A549 (cell line): ENCODE data around the gene PBXIP1. TPM values are rescaled to one million over a fixed set of nuclear protein-coding genes. Genes with fewer than 3 reads are reported as not detected.

Experiments
- ATAC-seq, 2 experiments: fragments of 200-7000 bp in 1 of 2; fragments of >200 bp in 1 of 2; cut with Nextera tagmentation in 1 of 2; cut with Tn5 transposase in 1 of 2; 3 replicates each; pipeline versions ENCODE4 v1.8.0 to v1.9.1; 2018 to 2020; ENCODE audit warnings: mild to moderate bottlenecking in 1 of 2, moderate library complexity in 1 of 2
- CTCF ChIA-PET: fragments of 300-600 bp; sonication (Branson Sonifier 250); formaldehyde crosslinking; extraction: SDS; loops from one replicate; lab custom pipeline; 2021; ENCODE audit warnings: antibody characterized with exemption, inconsistent platforms; lab: Yijun Ruan, JAX
- POLR2A ChIA-PET: fragments of 350-600 bp; formaldehyde crosslinking; extraction: SDS; loops from one replicate; lab custom pipeline; 2021; ENCODE audit warnings: antibody characterized with exemption, inconsistent platforms; lab: Yijun Ruan, JAX
- DNase-seq, 2 experiments: peaks; one replicate each; pipeline versions ENCODE4 v3.0.0 to v3.0.0-alpha.2; 2011 to 2016; ENCODE audit warnings: low read depth in 1 of 2, low spot score in 1 of 2
- FAIRE-seq: peaks from 2 replicates; lab custom pipeline; 2011; peaks lifted over from hg19 to GRCh38; lab: Jason Lieb, UNC
- H3K27ac ChIP-seq, 2 experiments: fragments of >200 bp; sonication (Bioruptor Twin); formaldehyde crosslinking; 3 replicates each; pipeline ENCODE4 v1.5.1; 2016 to 2017
- H3K4me1 ChIP-seq: fragments of >200 bp; sonication (Bioruptor Twin); formaldehyde crosslinking; 3 replicates; pipeline ENCODE4 v1.6.1; 2016
- H3K4me2 ChIP-seq: fragments of >200 bp; sonication (Bioruptor Twin); formaldehyde crosslinking; 3 replicates; pipeline ENCODE4 v1.6.1; 2016
- H3K4me3 ChIP-seq: fragments of >200 bp; sonication (Bioruptor Twin); formaldehyde crosslinking; 3 replicates; pipeline ENCODE4 v1.5.1; 2016
- H3K9me3 ChIP-seq: fragments of >200 bp; sonication (Bioruptor Twin); formaldehyde crosslinking; 3 replicates; pipeline ENCODE4 v1.6.1; 2016
- BCL3 ChIP-seq: fragments of >200 bp; sonication (Bioruptor Twin); formaldehyde crosslinking; IDR thresholded peaks from 3 replicates; pipeline ENCODE4 v1.6.1; 2016
- CEBPB ChIP-seq, 2 experiments: fragments of >200 bp in 1 of 2; sonication (Bioruptor Twin) in 1 of 2; formaldehyde crosslinking in 1 of 2; IDR thresholded peaks; 2 replicates each; pipeline ENCODE4 v1.6.1; 2012 to 2016
- E2F6 ChIP-seq: IDR thresholded peaks from 2 replicates; pipeline ENCODE4 v1.6.1; 2012; ENCODE audit warnings: low read depth, borderline replicate concordance
- EP300 ChIP-seq, 2 experiments: fragments of >200 bp; sonication (Bioruptor Twin); formaldehyde crosslinking; IDR thresholded peaks; 2 replicates in 1 of 2; 3 replicates in 1 of 2; pipeline ENCODE4 v1.6.1; 2016 to 2017
- FOSB ChIP-seq: fragments of 250-450 bp; sonication (Bioruptor Pico); IDR thresholded peaks from 2 replicates; pipeline ENCODE4 v1.5.0; 2020; ENCODE audit warnings: mild to moderate bottlenecking, moderate library complexity
- FOXS1 ChIP-seq: fragments of 250-450 bp; sonication (Bioruptor Pico); IDR thresholded peaks from 2 replicates; pipeline ENCODE4 v1.5.0; 2020; ENCODE audit warnings: mild to moderate bottlenecking, moderate library complexity
- GATA3 ChIP-seq: IDR thresholded peaks from 2 replicates; pipeline ENCODE4 v1.6.1; 2012; ENCODE audit warnings: borderline replicate concordance
- HDAC2 ChIP-seq: fragments of 200-600 bp; sonication (generic); IDR thresholded peaks from 2 replicates; pipeline ENCODE4 v1.6.1; 2016
- HOXA7 ChIP-seq: fragments of 250-450 bp; sonication (Bioruptor Pico); IDR thresholded peaks from 2 replicates; pipeline ENCODE4 v1.5.0; 2020; ENCODE audit warnings: mild to moderate bottlenecking, moderate library complexity
- HOXB13 ChIP-seq: fragments of 250-450 bp; sonication (Bioruptor Pico); IDR thresholded peaks from 2 replicates; pipeline ENCODE4 v1.5.0; 2020; ENCODE audit warnings: low read depth, mild to moderate bottlenecking, moderate library complexity
- JUN ChIP-seq, 2 experiments: fragments of >200 bp; sonication (Bioruptor Twin); formaldehyde crosslinking; IDR thresholded peaks; 2 replicates in 1 of 2; 3 replicates in 1 of 2; pipeline ENCODE4 v1.6.1; 2016 to 2017
- MAX ChIP-seq: IDR thresholded peaks from 2 replicates; pipeline ENCODE4 v1.6.1; 2012
- MAZ ChIP-seq: fragments of 150-350 bp; IDR thresholded peaks from 2 replicates; pipeline ENCODE4 v1.6.1; 2014; ENCODE audit warnings: antibody characterized with exemption, low read depth, low read length, borderline replicate concordance
- NPAS2 ChIP-seq: fragments of 250-450 bp; sonication (Bioruptor Pico); IDR thresholded peaks from 2 replicates; pipeline ENCODE4 v1.8.0; 2022; ENCODE audit warnings: mild to moderate bottlenecking, moderate library complexity, borderline replicate concordance
- PBX3 ChIP-seq: IDR thresholded peaks from 2 replicates; pipeline ENCODE4 v1.6.1; 2012
- PHF8 ChIP-seq: fragments of 200-600 bp; sonication (generic); IDR thresholded peaks from 2 replicates; pipeline ENCODE4 v1.6.1; 2016; ENCODE audit warnings: low read depth, mild to moderate bottlenecking, antibody characterized with exemption, moderate library complexity, borderline replicate concordance
- POLR2AphosphoS2 ChIP-seq: conservative IDR thresholded peaks from 2 replicates; pipeline ENCODE4 v1.6.1; 2012; ENCODE audit warnings: low read length, improper control_type of control experiment, inconsistent platforms
- RAD21 ChIP-seq, 2 experiments: fragments of >200 bp in 1 of 2; sonication (Bioruptor Twin) in 1 of 2; formaldehyde crosslinking in 1 of 2; IDR thresholded peaks in 1 of 2; conservative IDR thresholded peaks in 1 of 2; 2 replicates in 1 of 2; 3 replicates in 1 of 2; pipeline ENCODE4 v1.6.1; 2012 to 2018; ENCODE audit warnings: inconsistent platforms in 1 of 2
- RARB ChIP-seq: fragments of 250-450 bp; sonication (Bioruptor Pico); IDR thresholded peaks from 2 replicates; pipeline ENCODE4 v1.8.0; 2021; ENCODE audit warnings: mild to moderate bottlenecking, moderate library complexity
- TFCP2L1 ChIP-seq: fragments of 250-450 bp; sonication (Bioruptor Pico); IDR thresholded peaks from 2 replicates; pipeline ENCODE4 v1.5.0; 2021; ENCODE audit warnings: mild to moderate bottlenecking
- ZSCAN20 ChIP-seq: fragments of 250-450 bp; sonication (Bioruptor Pico); IDR thresholded peaks from 2 replicates; pipeline ENCODE4 v1.8.0; 2022; ENCODE audit warnings: mild to moderate bottlenecking, moderate library complexity
- whole genome bisulfite sequencing: methylation state at CpG from one replicate; pipeline ENCODE4 v1.1.6; 2017; ENCODE audit errors: missing lambda C conversion rate; 5-methylcytosine and 5-hydroxymethylcytosine counted together
- polyA plus RNA-seq, 4 experiments: library from polyadenylated mRNA; depleted of rRNA in 3 of 4; stranded (reverse); fragments of >200 nt; fragmentation: RNase III in 1 of 4; extraction: RNeasy Plus Mini Kit Qiagen cat#74134 plus additional on column Dnase treatment in 1 of 4; gene quantifications; 2 replicates in 3 of 4; 3 replicates in 1 of 4; pipeline ENCODE4 v1.2.3, GENCODE V29; 2011 to 2017
- TF ChIP-seq, protein P1 (sequence below): fragments of 450-650 bp; IDR thresholded peaks from 2 replicates; pipeline ENCODE4 v1.6.1; 2014; ENCODE audit warnings: antibody characterized with exemption

The PBXIP1 gene
- polyA plus RNA-seq, 2 of the 4 experiments (the other 2 are of a cell fraction): 15.0 to 20.8 TPM

- Histone ChIP-seq H3K9me3 (no peaks in the 10 kb centered on the region), H3K4me3 (peak overlapping the region; percentile 65), H3K4me1 (peaks cover 47% of the 10 kb centered on the region), H3K4me2 (peak overlapping the region; percentile 99), H3K27ac (peak overlapping the region; percentile 98 to 100)
- WGBS: 2% methylated on average over 18 of the region's 18 CpGs
- ChIA-PET CTCF (interaction anchor here (0.7 to 2.2 kb wide), 2 partner anchors 112 to 119 kb away, joined by 3 to 7 read pairs; no protein-coding TSS in a partner anchor), POLR2A (interaction anchor here (0.6 to 6.3 kb wide), 15 partner anchors 11 to 239 kb away, joined by 3 to 91 read pairs (median 11); partner anchors contain the start of genes ADAM15, FLAD1, LENEP and PBXIP1)
- FAIRE-seq (no peak), DNase-seq (peak; percentile 85 to 97), ATAC-seq (peak; percentile 20 to 48)
- peak; percentile 80; the same call in 1 of the 2 replicates for TF ChIP-seq FOSB (CRISPR knock-in tag)
- TF ChIP-seq PBX3: 0 out of 2 replicates have a peak, but pooled peaks have one; percentile 39
- TF ChIP-seq JUN (IDR thresholded peaks at IDR 0.05): peak in 1 of 2 experiments; percentile 83; a peak in 4 of 5 replicates
- TF ChIP-seq EP300 (IDR thresholded peaks at IDR 0.05): peak in 1 of 2 experiments; percentile 74; a peak in 2 of 5 replicates
- TF ChIP-seq HOXB13 (CRISPR knock-in tag): 0 out of 2 replicates have a peak, but pooled peaks have one; percentile 38
- TF ChIP-seq GATA3: peak; percentile 51; the same call in 1 of the 2 replicates
- peak; percentile 69 for TF ChIP-seq RARB (CRISPR knock-in tag)
- TF ChIP-seq ZSCAN20: no peak
- TF ChIP-seq POLR2AphosphoS2: 0 out of 2 replicates have a peak, but pooled peaks have one; percentile 6
- peak; percentile 90 for TF ChIP-seq MAX
- TF ChIP-seq TFCP2L1 (CRISPR knock-in tag): peak; percentile 23; the same call in 1 of the 2 replicates
- 0 out of 2 replicates have a peak, but pooled peaks have one; percentile 25 for TF ChIP-seq MAZ
- 0 out of 2 replicates have a peak, but pooled peaks have one; percentile 29 for TF ChIP-seq PHF8
- TF ChIP-seq BCL3: peak; percentile 23; the same call in 1 of the 3 replicates
- TF ChIP-seq, protein P1, sequence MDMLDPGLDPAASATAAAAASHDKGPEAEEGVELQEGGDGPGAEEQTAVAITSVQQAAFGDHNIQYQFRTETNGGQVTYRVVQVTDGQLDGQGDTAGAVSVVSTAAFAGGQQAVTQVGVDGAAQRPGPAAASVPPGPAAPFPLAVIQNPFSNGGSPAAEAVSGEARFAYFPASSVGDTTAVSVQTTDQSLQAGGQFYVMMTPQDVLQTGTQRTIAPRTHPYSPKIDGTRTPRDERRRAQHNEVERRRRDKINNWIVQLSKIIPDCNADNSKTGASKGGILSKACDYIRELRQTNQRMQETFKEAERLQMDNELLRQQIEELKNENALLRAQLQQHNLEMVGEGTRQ: no peak
- TF ChIP-seq HOXA7: peak; percentile 91; the same call in 1 of the 2 replicates
- TF ChIP-seq E2F6: peak; percentile 96
- TF ChIP-seq HDAC2: no peak
- TF ChIP-seq CEBPB (IDR thresholded peaks at IDR 0.05): peak; percentile 60 to 90; a peak in 3 of 4 replicates
- no peak for TF ChIP-seq FOXS1
These were observed 16.8 kb upstream of the PBXIP1 start for GRCh38 chr1:154972517-154973343.

DNA sequence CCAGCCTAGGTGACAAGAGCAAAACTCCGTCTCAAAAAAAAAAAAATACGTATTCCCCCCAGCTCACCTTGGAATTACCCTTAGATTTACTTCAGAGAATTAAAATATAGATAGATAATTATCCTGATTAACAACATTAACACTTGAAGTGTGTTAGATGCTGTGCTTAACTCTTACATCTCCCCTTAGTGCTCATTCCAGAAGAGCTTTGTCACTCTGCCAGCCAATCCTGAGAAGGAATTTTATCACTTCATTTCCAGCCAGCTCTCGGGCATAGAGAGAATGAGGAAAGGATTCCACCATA, 16.3 kb upstream of the PBXIP1 start:
- ChIA-PET POLR2A (interaction anchor here (0.7 to 6.3 kb wide), 9 partner anchors 11 to 239 kb away, joined by 3 to 91 read pairs (median 26); partner anchors contain the start of genes FLAD1, LENEP, PBXIP1 and PMVK), CTCF (interaction anchor here (2.2 kb wide), 1 partner anchor 113 kb away, joined by 7 read pairs; no protein-coding TSS in a partner anchor)
- H3K4me1 ChIP-seq: peaks cover 47% of the 10 kb centered on the region
- ATAC-seq: no peak
- H3K9me3 ChIP-seq: no peaks in the 10 kb centered on the region
- peak overlapping the region; percentile 98 to 100 for H3K27ac ChIP-seq
- DNase-seq: no peak
- WGBS: 4% methylated on average over 3 of the region's 3 CpGs
- peak overlapping the region; percentile 65 for H3K4me3 ChIP-seq
- no peak for TF ChIP-seq RAD21 (conservative IDR thresholded peaks at IDR 0.05 in 1 of 2, IDR thresholded peaks at IDR 0.05 in 1 of 2)
- TF ChIP-seq HOXA7: peak; percentile 75; the same call in 1 of the 2 replicates
- no peak for TF ChIP-seq NPAS2 (CRISPR knock-in tag)
- no peak for TF ChIP-seq RARB (CRISPR knock-in tag)
- TF ChIP-seq FOSB (CRISPR knock-in tag): no peak
- no peak for TF ChIP-seq CEBPB (IDR thresholded peaks at IDR 0.05)
- no peak for FAIRE-seq
- peak overlapping the region; percentile 99 for H3K4me2 ChIP-seq
